Activated CD8-positive, alpha-beta memory T cell treated with anti-CD3 and anti-CD28 coated beads for 24 hours (primary cell): ENCODE measurements around the gene ESR1.

Source experiments
- DNase-seq: peaks from one replicate; pipeline ENCODE4 v3.0.0-alpha.2; 2020

The ESR1 gene

DNA sequence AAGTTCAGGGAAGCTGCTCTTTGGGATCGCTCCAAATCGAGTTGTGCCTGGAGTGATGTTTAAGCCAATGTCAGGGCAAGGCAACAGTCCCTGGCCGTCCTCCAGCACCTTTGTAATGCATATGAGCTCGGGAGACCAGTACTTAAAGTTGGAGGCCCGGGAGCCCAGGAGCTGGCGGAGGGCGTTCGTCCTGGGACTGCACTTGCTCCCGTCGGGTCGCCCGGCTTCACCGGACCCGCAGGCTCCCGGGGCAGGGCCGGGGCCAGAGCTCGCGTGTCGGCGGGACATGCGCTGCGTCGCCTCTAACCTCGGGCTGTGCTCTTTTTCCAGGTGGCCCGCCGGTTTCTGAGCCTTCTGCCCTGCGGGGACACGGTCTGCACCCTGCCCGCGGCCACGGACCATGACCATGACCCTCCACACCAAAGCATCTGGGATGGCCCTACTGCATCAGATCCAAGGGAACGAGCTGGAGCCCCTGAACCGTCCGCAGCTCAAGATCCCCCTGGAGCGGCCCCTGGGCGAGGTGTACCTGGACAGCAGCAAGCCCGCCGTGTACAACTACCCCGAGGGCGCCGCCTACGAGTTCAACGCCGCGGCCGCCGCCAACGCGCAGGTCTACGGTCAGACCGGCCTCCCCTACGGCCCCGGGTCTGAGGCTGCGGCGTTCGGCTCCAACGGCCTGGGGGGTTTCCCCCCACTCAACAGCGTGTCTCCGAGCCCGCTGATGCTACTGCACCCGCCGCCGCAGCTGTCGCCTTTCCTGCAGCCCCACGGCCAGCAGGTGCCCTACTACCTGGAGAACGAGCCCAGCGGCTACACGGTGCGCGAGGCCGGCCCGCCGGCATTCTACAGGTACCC is at the start of gene ESR1:
TSS of gene ESR1 (plus strand) at position 170 of the 858 bp plus-strand sequence. CDS start at position 401, 231 bp downstream.
- no peak for DNase-seq

GRCh38 chr6:151760486-151760885 is 47.0 kb upstream of the ESR1 start:
- no peak for DNase-seq

GRCh38 chr6:151761851-151762250 is 45.6 kb upstream of the ESR1 start:
- no peak for DNase-seq

GRCh38 chr6:151762817-151763216 is 44.7 kb upstream of the ESR1 start:
- no peak for DNase-seq

GRCh38 chr6:151763303-151763702 is 44.2 kb upstream of the ESR1 start:
- no peak for DNase-seq

DNA sequence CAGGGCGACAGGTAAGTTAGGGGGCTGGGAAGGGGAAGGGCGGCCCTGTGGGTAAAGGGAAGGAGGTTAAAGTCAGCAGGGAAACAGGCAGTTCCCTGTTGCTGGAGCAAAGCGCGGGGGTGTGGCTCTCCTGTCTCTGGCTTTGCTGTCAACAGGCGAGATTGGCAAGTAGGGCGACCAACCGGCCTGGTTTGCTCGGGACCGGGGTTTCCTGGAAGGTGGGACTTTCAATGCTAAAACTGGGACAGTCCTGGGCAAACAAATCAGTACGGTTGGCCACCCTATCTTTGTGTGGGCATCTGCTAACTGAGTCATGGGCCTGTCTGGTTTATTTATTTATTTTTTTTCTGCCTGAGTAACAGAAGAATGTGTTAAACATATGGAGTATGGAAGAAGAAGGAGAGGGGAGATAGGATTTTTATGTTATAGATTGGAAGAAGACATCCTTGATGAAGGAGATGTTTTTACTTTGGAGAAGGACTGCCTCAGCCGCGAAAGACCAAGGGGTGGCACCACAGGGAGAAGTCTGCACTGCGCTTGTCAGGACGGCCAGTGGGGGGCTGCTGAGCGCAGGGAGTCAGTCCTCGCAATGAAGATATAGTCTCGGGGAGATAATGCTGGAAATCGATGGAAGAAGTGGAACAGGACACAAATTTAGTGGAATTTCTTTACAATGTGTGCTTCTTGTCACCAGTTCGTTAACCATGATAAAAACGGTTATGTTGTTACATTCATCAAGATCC is 43.4 kb upstream of the ESR1 start:
- DNase-seq: peak; percentile 60

GRCh38 chr6:151765444-151765886 is 42.0 kb upstream of the ESR1 start:
- DNase-seq: no peak

- DNase-seq: no peak
Observed at GRCh38 chr6:151772446-151772845, 35.0 kb upstream of the ESR1 start.

DNA sequence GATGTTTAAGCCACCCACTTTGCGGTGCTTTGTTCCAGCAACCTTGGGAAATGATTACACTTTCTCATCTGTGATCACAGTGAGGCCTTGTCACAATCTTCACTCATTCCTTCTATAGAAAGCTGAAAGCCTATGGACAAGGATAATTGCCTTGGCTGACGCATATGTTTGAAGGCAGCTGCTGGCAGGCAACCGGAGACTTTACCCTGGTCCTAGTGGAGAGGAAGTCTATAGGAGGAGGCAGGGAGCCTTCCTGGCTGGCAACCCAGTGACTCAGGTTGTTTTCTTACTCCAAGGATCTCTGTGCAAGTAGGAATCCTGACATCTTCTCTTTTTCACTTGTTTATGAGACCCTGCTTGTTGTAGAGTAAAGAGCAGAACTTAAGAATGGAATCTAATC is 34.1 kb upstream of the ESR1 start:
- no peak for DNase-seq

DNA sequence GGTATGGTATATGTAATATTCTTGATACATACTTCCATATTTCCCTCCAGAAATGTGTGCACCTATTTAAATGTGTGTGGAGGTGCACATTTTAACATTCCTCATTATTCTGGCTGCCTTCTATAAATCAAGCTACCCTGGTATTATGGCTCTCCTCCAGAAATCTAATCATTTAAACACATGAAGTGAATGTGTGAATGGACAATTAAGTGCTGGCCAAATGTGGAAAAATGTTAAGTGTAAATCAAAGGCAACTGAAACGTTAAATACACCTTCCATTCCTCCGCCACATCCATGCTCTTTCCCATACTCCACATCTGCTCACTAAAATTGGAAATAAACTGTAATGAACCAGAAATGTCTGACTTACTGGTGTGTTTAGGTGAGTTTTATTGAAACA is 24.9 kb upstream of the ESR1 start:
- DNase-seq: no peak

DNA sequence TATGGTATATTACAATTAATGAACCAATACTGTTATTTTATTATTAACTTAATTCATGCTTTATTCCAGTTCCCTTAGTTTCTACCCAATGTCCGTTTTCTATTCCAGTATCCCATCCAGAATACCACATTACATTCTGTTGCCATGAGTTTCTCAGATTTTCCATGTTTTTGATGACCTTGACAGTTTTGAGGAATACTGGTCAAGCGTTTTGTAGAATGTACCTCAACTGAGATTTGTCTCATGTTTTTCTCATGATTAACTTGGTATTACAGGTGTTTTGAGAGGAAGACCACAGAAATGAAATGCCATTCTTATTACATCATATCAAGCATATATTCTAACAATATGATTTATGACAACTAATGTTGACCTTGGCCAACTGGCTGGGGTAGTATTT is 23.8 kb upstream of the ESR1 start:
- DNase-seq: no peak

DNA sequence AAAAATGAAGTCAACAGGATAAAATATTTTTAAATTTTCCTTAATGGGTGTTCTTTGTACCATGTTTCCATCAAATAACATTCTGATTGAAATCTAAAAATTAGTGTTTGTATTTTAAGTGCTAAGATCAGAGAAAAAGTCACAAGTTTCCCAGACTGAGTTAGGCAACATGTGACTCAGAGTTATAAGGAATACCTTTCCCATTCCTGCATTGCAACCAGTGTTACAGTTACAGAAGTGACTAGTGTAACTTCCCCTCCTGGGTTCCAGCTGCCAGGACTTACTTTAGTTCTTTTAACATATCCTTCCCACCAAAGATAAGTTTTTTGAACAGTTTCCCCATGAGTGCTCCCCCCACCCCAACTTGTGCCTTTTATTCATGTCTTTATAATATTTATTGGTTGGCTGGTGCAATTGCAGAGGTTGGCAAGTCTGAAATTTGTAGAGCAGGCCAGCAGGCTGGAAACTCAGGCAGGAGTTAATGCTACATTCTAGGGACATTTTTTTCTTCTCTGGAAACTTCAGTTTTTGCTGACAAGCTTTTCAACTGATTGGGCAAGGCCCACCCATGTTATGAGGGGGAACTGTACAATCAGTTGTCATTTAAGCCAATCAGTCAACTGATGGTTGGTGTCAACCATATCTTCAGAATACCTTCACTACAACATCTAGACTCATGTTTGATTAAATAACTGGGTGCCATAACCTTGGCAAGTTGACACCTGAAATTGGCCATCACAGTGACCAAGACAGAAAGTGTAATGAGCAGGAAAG is 22.9 kb upstream of the ESR1 start:
- no peak for DNase-seq

- DNase-seq: no peak
Observed at GRCh38 chr6:151796842-151797530, 10.5 kb upstream of the ESR1 start.

DNA sequence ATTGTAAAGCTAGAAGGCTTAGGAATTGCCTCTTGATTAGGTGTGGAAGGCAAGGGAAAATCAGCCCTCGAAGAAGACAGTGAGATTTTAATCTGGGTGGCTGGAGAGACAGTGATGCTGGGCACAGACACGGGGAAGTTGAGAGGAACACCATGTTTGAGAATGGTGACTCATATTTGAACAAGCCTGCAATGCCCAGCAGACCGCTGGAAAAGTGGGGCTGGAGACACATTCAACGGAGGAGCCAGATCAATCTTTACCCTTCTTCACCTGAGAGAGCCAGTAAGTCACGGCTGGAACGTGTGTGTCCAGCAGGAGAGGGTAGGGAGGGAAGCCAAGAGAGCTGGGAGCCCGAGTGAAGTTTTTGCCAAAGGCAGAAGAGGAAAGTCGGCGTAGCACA is 3.7 kb upstream of the ESR1 start:
- DNase-seq: no peak

DNA sequence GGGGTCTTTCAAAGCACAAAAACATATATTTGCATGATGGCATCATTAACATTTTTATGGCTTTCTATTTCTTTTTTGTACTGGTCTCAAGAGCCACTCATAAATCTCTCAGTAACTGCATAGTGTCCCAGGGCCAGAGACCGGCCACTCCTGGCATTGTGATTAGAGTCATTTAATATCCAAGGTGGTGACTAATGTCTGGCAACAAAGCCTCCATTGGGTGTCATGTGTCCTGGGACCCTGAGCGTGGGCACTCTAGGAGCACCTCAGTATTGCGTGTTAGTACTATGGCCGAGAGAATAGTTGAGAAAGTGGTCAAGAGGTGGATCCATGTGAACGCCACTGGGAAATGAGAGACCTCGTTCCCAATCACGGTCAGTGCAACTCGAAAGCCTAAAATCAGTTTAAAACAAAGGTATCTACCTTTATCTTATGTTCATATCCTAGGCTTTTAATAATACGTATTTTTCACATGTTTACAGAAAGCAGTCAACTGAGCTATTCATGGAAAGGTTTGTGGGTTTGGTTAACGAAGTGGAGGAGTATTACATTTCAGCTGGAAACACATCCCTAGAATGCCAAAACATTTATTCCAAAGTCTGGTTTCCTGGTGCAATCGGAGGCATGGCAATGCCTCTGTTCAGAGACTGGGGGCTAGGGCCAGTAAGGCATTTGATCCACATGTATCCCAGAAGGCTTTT is 2.7 kb upstream of the ESR1 start:
- DNase-seq: no peak

DNA sequence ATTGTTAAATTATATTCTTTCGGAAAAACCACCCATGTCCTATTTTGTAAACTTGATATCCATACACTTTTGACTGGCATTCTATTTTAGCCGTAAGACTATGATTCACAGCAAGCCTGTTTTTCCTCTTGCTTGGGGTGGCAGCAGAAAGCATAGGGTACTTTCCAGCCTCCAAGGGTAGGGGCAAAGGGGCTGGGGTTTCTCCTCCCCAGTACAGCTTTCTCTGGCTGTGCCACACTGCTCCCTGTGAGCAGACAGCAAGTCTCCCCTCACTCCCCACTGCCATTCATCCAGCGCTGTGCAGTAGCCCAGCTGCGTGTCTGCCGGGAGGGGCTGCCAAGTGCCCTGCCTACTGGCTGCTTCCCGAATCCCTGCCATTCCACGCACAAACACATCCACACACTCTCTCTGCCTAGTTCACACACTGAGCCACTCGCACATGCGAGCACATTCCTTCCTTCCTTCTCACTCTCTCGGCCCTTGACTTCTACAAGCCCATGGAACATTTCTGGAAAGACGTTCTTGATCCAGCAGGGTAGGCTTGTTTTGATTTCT is 2.1 kb upstream of the ESR1 start:
- DNase-seq: no peak

- DNase-seq: no peak
Observed at GRCh38 chr6:151806757-151807512, 547 bp upstream of the ESR1 start.

DNA sequence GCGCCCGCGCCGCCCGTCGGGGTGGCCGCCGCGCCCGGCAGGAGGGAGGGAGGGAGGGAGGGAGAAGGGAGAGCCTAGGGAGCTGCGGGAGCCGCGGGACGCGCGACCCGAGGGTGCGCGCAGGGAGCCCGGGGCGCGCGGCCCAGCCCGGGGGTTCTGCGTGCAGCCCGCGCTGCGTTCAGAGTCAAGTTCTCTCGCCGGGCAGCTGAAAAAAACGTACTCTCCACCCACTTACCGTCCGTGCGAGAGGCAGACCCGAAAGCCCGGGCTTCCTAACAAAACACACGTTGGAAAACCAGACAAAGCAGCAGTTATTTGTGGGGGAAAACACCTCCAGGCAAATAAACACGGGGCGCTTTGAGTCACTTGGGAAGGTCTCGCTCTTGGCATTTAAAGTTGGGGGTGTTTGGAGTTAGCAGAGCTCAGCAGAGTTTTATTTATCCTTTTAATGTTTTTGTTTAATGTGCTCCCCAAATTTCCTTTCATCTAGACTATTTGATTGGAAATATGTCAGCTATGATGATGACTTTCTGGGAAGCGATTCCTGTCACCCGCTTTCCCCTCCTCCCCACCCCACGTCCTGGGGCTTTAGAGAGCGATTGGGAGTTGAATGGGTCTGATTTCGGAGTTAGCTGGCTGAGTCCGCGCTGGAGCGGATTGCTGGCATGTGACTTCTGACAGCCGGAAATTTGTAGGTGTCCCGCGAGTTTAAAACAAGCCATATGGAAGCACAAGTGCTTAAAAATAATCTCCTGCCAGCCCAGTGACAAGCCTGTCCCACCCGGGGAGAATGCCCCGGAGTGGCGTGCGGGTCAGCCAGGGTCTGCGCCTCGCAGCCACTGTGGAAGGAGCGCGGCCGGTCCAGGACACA is 1.1 kb downstream of the ESR1 start:
- no peak for DNase-seq

DNA sequence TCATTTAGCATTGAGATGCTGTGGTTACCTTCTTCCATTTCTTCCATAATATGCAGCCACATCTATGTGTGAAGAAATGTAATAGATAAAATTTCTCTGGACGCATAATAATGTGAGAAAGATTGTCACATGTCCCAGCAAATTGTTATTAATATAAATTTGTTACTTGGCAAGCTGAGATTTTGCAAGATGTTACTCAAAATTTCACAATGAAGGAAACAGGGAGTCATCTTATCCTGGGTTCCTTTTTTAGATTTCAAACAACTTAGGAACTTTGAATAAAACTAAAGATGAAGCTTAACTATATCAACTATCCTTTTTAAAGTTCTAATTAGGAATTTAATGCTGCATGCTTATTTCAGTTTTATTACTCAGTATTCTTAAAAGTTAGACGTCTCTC is 3.6 kb downstream of the ESR1 start:
- DNase-seq: no peak

DNA sequence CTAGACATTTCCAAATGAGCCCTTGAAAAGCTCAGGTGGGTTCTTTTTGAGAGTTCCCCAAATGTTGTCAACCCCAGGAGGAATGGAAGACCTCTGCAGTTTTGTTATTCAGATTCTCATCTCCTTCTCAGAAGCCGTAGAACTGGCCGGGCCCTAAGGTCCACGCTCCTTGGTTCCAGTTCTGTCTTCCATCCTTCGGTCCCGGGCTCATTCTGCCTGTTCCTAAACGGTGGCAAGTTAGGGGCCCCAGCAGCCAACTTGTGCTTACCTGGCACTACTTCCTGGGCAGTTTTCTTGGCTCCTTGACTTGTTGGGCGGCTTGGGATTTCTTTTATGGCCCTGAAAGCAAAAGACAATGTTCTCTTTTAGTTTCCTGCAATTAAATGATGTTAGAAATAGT is 6.4 kb downstream of the ESR1 start:
- no peak for DNase-seq
